H1 (cell line): ENCODE measurements around the gene STX8. TPM values are rescaled to one million over a fixed set of nuclear protein-coding genes. Genes with fewer than 3 reads are reported as not detected.

ENCODE experiments used
- JUN ChIP-seq: IDR thresholded peaks from 2 replicates; pipeline ENCODE4 v1.6.1; 2011; ENCODE audit warnings: low read depth, mild to moderate bottlenecking, improper control_type of control experiment, low read length
- SIN3A ChIP-seq, 2 experiments: IDR thresholded peaks in 1 of 2; conservative IDR thresholded peaks in 1 of 2; 2 replicates each; pipeline ENCODE4 v1.6.1; 2011 to 2012; ENCODE audit warnings: low read length in 2 of 2, improper control_type of control experiment in 1 of 2, low read depth in 1 of 2, mild to moderate bottlenecking in 1 of 2
- TCF12 ChIP-seq: IDR thresholded peaks from 2 replicates; pipeline ENCODE4 v1.6.1; 2011; ENCODE audit warnings: low read depth, mild to moderate bottlenecking, low read length
- polyA plus RNA-seq, 7 experiments: library from polyadenylated mRNA; depleted of rRNA in 3 of 7; stranded (reverse) in 5 of 7; unstranded in 2 of 7; fragments of >200 nt in 5 of 7; fragments of 200-250 nt in 2 of 7; gene quantifications; 1 replicate in 5 of 7; 2 replicates in 1 of 7; 4 replicates in 1 of 7; pipeline versions ENCODE4 v1.2.1 to v1.2.3, GENCODE V29; 2011 to 2013; ENCODE audit warnings: missing spikeins in 2 of 7, mixed read lengths in 2 of 7
- total RNA-seq: library from RNA; stranded (reverse); fragmentation: NEBNext Ultra II Directional; extraction: Animal tissue kit (Norgen Biotek cat#: 25700); gene quantifications from 2 replicates; pipeline ENCODE4 v1.2.1, GENCODE V29; 2021
- TF ChIP-seq, protein P1 (sequence below): IDR thresholded peaks from 2 replicates; pipeline ENCODE4 v1.6.1; 2011; ENCODE audit warnings: low read length, improper control_type of control experiment

The STX8 gene
- total and polyA plus RNA-seq, 2 of the 8 experiments (the other 6 are each of a cell fraction or from before 2014, with no cell fraction given), result 22.8 to 42.5 TPM

GRCh38 chr17:9235346-9235745 lies 340.3 kb downstream of the STX8 start (continued):
- TF ChIP-seq TCF12, result no peak
- TF ChIP-seq JUN, result no peak
- no peak for TF ChIP-seq SIN3A (conservative IDR thresholded peaks at IDR 0.05 in 1 of 2, IDR thresholded peaks at IDR 0.05 in 1 of 2; ENCODE audit: low read depth in 1 of 2, low read length in 2 of 2)
- TF ChIP-seq, protein P1, sequence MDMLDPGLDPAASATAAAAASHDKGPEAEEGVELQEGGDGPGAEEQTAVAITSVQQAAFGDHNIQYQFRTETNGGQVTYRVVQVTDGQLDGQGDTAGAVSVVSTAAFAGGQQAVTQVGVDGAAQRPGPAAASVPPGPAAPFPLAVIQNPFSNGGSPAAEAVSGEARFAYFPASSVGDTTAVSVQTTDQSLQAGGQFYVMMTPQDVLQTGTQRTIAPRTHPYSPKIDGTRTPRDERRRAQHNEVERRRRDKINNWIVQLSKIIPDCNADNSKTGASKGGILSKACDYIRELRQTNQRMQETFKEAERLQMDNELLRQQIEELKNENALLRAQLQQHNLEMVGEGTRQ, result no peak
